Endothelial cell of umbilical vein (primary cell): ENCODE measurements around the gene RAP1GAP. TPM values are rescaled to one million over a fixed set of nuclear protein-coding genes. Genes with fewer than 3 reads are reported as not detected.

Experiments
- BruUV-seq: library from RNA; stranded (reverse); fragments of 400-500 nt; replicated peaks from 2 replicates; lab custom pipeline; 2021; lab: Mats Ljungman, UMichigan
- CTCF ChIA-PET: fragments of 300-600, 350-600 bp; sonication (Branson Sonifier 250); formaldehyde crosslinking; loops from one replicate; lab custom pipeline; 2021; ENCODE audit warnings: antibody characterized with exemption, inconsistent platforms; lab: Charles Lee
- POLR2A ChIA-PET: fragments of 300-600, 350-600 bp; sonication (Branson Sonifier 250); formaldehyde crosslinking; loops from one replicate; lab custom pipeline; 2021; ENCODE audit warnings: antibody characterized with exemption, inconsistent platforms; lab: Charles Lee
- DNase-seq: peaks from one replicate; pipeline ENCODE4 v3.0.0-alpha.2; 2011; ENCODE audit warnings: low read depth, low spot score
- FAIRE-seq: peaks from 2 replicates; lab custom pipeline; 2011; peaks lifted over from hg19 to GRCh38; lab: Jason Lieb, UNC
- H2AFZ ChIP-seq: 2 replicates; pipeline ENCODE4 v1.6.0; 2012; ENCODE audit warnings: low read depth, low read length, control low read depth, inconsistent platforms
- H3K27ac ChIP-seq: 2 replicates; pipeline ENCODE4 v1.5.1; 2011; ENCODE audit warnings: low read depth, mild to moderate bottlenecking, control low read depth, low read length, moderate library complexity; ENCODE audit not compliant: insufficient read depth
- H3K27me3 ChIP-seq, 2 experiments: 2 replicates each; pipeline versions ENCODE4 v1.6.0 to v1.6.1; 2011; ENCODE audit warnings: low read length in 2 of 2, mixed read lengths in 1 of 2; ENCODE audit not compliant: control insufficient read depth in 2 of 2, insufficient read depth in 2 of 2
- H3K36me3 ChIP-seq, 2 experiments: 2 replicates in 1 of 2; 3 replicates in 1 of 2; pipeline ENCODE4 v1.5.1; 2011; ENCODE audit warnings: low read length in 2 of 2, mild to moderate bottlenecking in 1 of 2, moderate library complexity in 1 of 2; ENCODE audit not compliant: control insufficient read depth in 2 of 2, insufficient read depth in 2 of 2; ENCODE audit errors: extremely low read depth in 1 of 2
- H3K4me1 ChIP-seq: 3 replicates; pipeline ENCODE4 v1.5.1; 2011; ENCODE audit warnings: mild to moderate bottlenecking, low read length; ENCODE audit not compliant: control insufficient read depth, insufficient read depth; ENCODE audit errors: extremely low read depth
- H3K4me2 ChIP-seq: 2 replicates; pipeline ENCODE4 v1.6.1; 2011; ENCODE audit warnings: low read length, control low read depth, mixed read lengths; ENCODE audit not compliant: insufficient read depth
- H3K4me3 ChIP-seq, 3 experiments: fragments of 200-600 bp in 1 of 3; sonication (generic), shearing (Covaris generic) in 1 of 3; replicated peaks in 1 of 3; 2 replicates each; pipeline ENCODE4 v1.5.1; 2011 to 2016; ENCODE audit warnings: control low read depth in 3 of 3, low read length in 3 of 3, mild to moderate bottlenecking in 2 of 3, inconsistent platforms in 1 of 3, low read depth in 1 of 3, moderate library complexity in 1 of 3; ENCODE audit not compliant: insufficient read depth in 1 of 3
- H3K79me2 ChIP-seq: 2 replicates; pipeline ENCODE4 v1.6.0; 2012; ENCODE audit warnings: low read length, inconsistent platforms; ENCODE audit not compliant: control insufficient read depth, insufficient read depth
- H3K9ac ChIP-seq: replicated peaks from 2 replicates; pipeline ENCODE3; 2011; ENCODE audit warnings: low read length, control low read depth; ENCODE audit not compliant: insufficient read depth; ENCODE audit errors: extremely low read depth
- H3K9me1 ChIP-seq: replicated peaks from 3 replicates; pipeline ENCODE4 v1.6.0; 2011; ENCODE audit warnings: mild to moderate bottlenecking, low read length; ENCODE audit not compliant: control insufficient read depth, insufficient read depth; ENCODE audit errors: extremely low read depth
- H3K9me3 ChIP-seq: replicated peaks from 2 replicates; pipeline ENCODE4 v1.5.1; 2012; ENCODE audit warnings: low read length, inconsistent platforms; ENCODE audit not compliant: control insufficient read depth, insufficient read depth
- H4K20me1 ChIP-seq: replicated peaks from 2 replicates; pipeline ENCODE3; 2011; ENCODE audit warnings: mild to moderate bottlenecking, low read length; ENCODE audit not compliant: control insufficient read depth, insufficient read depth; ENCODE audit errors: extremely low read depth
- EZH2 ChIP-seq: IDR thresholded peaks from 2 replicates; pipeline ENCODE4 v1.6.1; 2012; ENCODE audit warnings: borderline replicate concordance, low read depth, mild to moderate bottlenecking, moderate library complexity, low read length, inconsistent platforms; ENCODE audit not compliant: severe bottlenecking
- FOS ChIP-seq: IDR thresholded peaks from 2 replicates; pipeline ENCODE4 v1.6.1; 2011; ENCODE audit warnings: mild to moderate bottlenecking, low read length, moderate library complexity, borderline replicate concordance; ENCODE audit not compliant: insufficient read depth
- GATA2 ChIP-seq: IDR thresholded peaks from 2 replicates; pipeline ENCODE4 v1.7.0; 2011; ENCODE audit warnings: low read depth, mild to moderate bottlenecking, moderate library complexity, mixed read lengths, low read length; ENCODE audit not compliant: insufficient read length, insufficient read depth
- JUN ChIP-seq: IDR thresholded peaks from 2 replicates; pipeline ENCODE4 v1.6.1; 2011; ENCODE audit warnings: borderline replicate concordance, low read depth; ENCODE audit not compliant: insufficient read length, insufficient read depth
- MYC ChIP-seq: IDR thresholded peaks from one replicate; pipeline ENCODE4 v1.6.1; 2011; ENCODE audit warnings: mild to moderate bottlenecking, low read depth, low read length
- POLR2A ChIP-seq: IDR thresholded peaks from 2 replicates; pipeline ENCODE4 v1.6.1; 2012; ENCODE audit warnings: low read depth, mild to moderate bottlenecking, control low read depth, low read length
- POLR2AphosphoS5 ChIP-seq: IDR thresholded peaks from 2 replicates; pipeline ENCODE4 v1.6.1; 2012; ENCODE audit warnings: low read depth, mild to moderate bottlenecking, control low read depth, low read length, moderate library complexity; ENCODE audit not compliant: insufficient read depth
- dilution Hi-C: fragments of 300-500 bp; cut with MboI; formaldehyde crosslinking; loops from one replicate; pipeline ENCODE4 v1.15.0; 2019; ENCODE audit warnings: low sequenced_read_pairs; ENCODE audit not compliant: extremely low pct_ligation_motif_present
- intact Hi-C: fragments of 100-400 bp; cut with micrococcal nuclease; formaldehyde crosslinking; loops from one replicate; pipeline ENCODE4 v1.10.0; 2022
- polyA plus RNA-seq, 4 experiments: library from polyadenylated mRNA; depleted of rRNA in 3 of 4; stranded (reverse) in 3 of 4; unstranded in 1 of 4; fragments of >200 nt; gene quantifications; 2 replicates each; pipeline versions ENCODE4 v1.2.1 to v1.2.3, GENCODE V29; 2011 to 2012; ENCODE audit warnings: missing spikeins in 1 of 4
- total RNA-seq: library from RNA; stranded (reverse); gene quantifications from 2 replicates; pipeline ENCODE4 v1.2.3, GENCODE V29; 2021
- TF ChIP-seq, protein P1 (sequence below), 2 donors: IDR thresholded peaks; 1 replicate in 1 of 2; 2 replicates in 1 of 2; pipeline ENCODE4 v1.5.1; 2011; ENCODE audit warnings: low read length in 2 of 2, mild to moderate bottlenecking in 2 of 2, moderate library complexity in 2 of 2, control low read depth in 1 of 2, inconsistent platforms in 1 of 2, low read depth in 1 of 2; ENCODE audit not compliant: insufficient read depth in 1 of 2; ENCODE audit errors: extremely low read depth in 1 of 2
- TF ChIP-seq, protein P2 (sequence below): IDR thresholded peaks from 2 replicates; pipeline ENCODE4 v1.6.1; 2011; ENCODE audit not compliant: insufficient read depth, insufficient read length

RAP1GAP gene
- total and polyA plus RNA-seq, 2 donors (not counting 3 experiments of a cell fraction or from before 2014, with no cell fraction given), result 0.07 to 0.20 TPM

DNA sequence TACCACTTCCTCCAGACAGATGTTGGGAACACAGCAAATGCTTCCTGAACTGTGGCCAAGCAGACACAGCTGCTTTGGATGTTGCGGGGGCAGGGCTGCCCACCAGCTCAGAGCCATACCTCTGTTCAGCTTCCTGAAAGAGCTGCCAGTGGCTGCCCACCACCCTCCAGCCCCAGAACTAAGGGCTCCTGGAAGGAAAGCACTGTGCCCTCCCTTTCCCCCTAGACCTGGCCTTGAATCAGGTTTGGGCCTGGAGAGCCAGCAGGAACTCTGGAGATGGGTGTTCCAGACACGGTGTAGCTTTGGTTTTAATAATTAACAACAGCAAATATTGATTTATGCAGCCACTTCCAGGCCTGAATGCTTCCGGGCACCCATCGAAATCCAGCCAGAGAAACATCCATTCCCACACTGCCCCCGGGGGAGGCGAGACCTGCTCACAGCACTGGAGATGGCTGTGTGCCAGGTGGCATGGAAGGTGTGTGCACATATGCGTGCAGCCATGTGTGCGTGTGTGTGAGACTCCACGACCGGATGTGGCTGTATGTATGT is 45.7 kb downstream of the RAP1GAP start:
- CTCF ChIA-PET, result interaction anchor here (1.0 to 1.5 kb wide), 2 partner anchors 13 to 29 kb away, joined by 3 to 5 read pairs; no protein-coding TSS in a partner anchor
- Histone ChIP-seq H3K4me3 (no peak overlapping the region), H3K4me1 (no peaks in the 10 kb centered on the region), H3K27ac (no peak overlapping the region), H3K79me2 (no peaks in the 10 kb centered on the region), H2AFZ (no peak overlapping the region), H3K9me1 (no peaks in the 10 kb centered on the region), H3K4me2 (no peak overlapping the region), H3K27me3 (peaks cover 3 to 19% of the 10 kb centered on the region in 2 experiments), H3K9ac (no peak overlapping the region), H3K36me3 (no peaks in the 10 kb centered on the region), H4K20me1 (no peaks in the 10 kb centered on the region), H3K9me3 (no peaks in the 10 kb centered on the region)
- no TSS peak for BruUV-seq
- POLR2A ChIA-PET, result no interaction called here
- FAIRE-seq (no peak), DNase-seq (no peak)
- dilution Hi-C loops (no loop called here), intact Hi-C loops (no loop called here)
- TF ChIP-seq POLR2AphosphoS5 (no peak), MYC (no peak), EZH2 (no peak), FOS (no peak), POLR2A (no peak), GATA2 (no peak), JUN (no peak)
- TF ChIP-seq, protein P1, sequence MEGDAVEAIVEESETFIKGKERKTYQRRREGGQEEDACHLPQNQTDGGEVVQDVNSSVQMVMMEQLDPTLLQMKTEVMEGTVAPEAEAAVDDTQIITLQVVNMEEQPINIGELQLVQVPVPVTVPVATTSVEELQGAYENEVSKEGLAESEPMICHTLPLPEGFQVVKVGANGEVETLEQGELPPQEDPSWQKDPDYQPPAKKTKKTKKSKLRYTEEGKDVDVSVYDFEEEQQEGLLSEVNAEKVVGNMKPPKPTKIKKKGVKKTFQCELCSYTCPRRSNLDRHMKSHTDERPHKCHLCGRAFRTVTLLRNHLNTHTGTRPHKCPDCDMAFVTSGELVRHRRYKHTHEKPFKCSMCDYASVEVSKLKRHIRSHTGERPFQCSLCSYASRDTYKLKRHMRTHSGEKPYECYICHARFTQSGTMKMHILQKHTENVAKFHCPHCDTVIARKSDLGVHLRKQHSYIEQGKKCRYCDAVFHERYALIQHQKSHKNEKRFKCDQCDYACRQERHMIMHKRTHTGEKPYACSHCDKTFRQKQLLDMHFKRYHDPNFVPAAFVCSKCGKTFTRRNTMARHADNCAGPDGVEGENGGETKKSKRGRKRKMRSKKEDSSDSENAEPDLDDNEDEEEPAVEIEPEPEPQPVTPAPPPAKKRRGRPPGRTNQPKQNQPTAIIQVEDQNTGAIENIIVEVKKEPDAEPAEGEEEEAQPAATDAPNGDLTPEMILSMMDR (IDR thresholded peaks at IDR 0.05; ENCODE audit: extremely low read depth in 1 of 2, insufficient read depth in 1 of 2, low read depth in 1 of 2, low read length in 2 of 2), result no peak
- TF ChIP-seq, protein P2, sequence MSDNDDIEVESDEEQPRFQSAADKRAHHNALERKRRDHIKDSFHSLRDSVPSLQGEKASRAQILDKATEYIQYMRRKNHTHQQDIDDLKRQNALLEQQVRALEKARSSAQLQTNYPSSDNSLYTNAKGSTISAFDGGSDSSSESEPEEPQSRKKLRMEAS, result no peak
